ENCODE results near the gene ACAD8. TPM values are rescaled to one million over a fixed set of nuclear protein-coding genes. Genes with fewer than 3 reads are reported as not detected.

Gene ACAD8
- 16.5 and 16.9 TPM in 2 replicates for total RNA-seq

GRCh38 chr11:134253188-134253993 is at the start of gene ACAD8, which contains the start of gene THYN1:
Gene ACAD8, plus strand, starts transcription at chr11:134253568. Its CDS starts 33 bp downstream, at chr11:134253601.
Gene THYN1, minus strand, starts transcription at chr11:134253352. Its CDS starts 470 bp downstream, at chr11:134252882.

GRCh38 chr11:134223836-134224709 is 29.3 kb upstream of the ACAD8 start, which contains the start of the genes NCAPD3 and VPS26B:
Gene NCAPD3, minus strand, starts transcription at chr11:134223967. Its CDS starts 41 bp downstream, at chr11:134223926.
Gene VPS26B, plus strand, starts transcription at chr11:134224671. Its CDS starts 452 bp downstream, at chr11:134225123.

GRCh38 chr11:134275534-134276395 is 22.4 kb downstream of the ACAD8 start, which contains the start of gene GLB1L3:
Gene GLB1L3, plus strand, starts transcription at chr11:134276379. Its CDS starts 362 bp downstream, at chr11:134276741.

Other genes starting within 250 kb of the ACAD8 start
- gene JAM3, start 184.5 kb upstream of the ACAD8 start, total RNA-seq = 5.6 and 13.7 TPM in 2 replicates
- 10.2 and 17.2 TPM in 2 replicates for gene NCAPD3, start 29.6 kb upstream of the ACAD8 start, total RNA-seq
- gene VPS26B, start 28.9 kb upstream of the ACAD8 start, total RNA-seq = 33.7 and 43.8 TPM in 2 replicates
- gene THYN1, start 216 bp upstream of the ACAD8 start, total RNA-seq = 67.1 and 71.8 TPM in 2 replicates
- gene GLB1L3, start 22.8 kb downstream of the ACAD8 start, total RNA-seq = 0.70 and 2.3 TPM in 2 replicates
- 1.2 and 2.0 TPM in 2 replicates for gene GLB1L2, start 78.4 kb downstream of the ACAD8 start, total RNA-seq
- 0.11 and 0.47 TPM in 2 replicates for gene B3GAT1, start 158.7 kb downstream of the ACAD8 start, total RNA-seq